ENCODE measurements around the gene CDC42EP5.

DNA sequence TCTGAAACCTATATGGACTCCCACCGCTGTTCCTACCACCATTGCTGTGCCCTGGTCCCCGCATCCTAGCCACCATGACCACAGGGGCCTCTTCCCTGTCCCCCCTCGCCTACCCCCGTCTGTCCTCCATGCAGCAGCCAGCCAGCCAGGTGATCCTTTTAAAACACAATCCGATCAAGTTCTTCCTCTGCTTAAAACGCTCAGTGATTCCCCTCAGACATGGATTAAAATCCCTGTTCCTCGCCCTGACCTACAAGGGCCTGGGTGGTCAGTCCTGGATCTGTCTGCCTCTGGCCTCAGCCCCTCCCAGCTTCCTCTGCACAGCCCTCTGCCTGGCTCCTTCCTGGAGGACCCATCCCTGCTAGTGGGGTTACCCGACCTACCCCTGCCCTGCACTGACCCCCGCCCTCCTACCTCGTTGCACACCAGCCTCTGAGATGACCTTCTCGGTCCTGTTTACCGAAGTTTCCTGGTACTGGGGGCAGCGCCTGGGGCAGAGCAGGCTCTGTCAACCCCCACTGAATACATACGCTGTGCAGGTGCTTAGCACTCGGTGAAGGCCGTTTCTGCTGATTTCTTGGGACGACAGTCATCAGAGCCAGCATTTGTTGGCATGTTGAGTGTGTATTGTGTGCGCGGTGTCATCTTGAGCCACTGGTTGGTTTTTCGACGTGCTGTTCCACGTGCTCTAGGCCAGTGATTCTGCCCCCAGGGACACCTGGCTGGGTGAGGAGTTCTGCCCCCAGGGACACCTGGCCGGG, 38.8 kb downstream of the CDC42EP5 start:
- no peak for TF ChIP-seq POLR2A (IDR thresholded peaks at IDR 0.05)
- TF ChIP-seq, protein P1, sequence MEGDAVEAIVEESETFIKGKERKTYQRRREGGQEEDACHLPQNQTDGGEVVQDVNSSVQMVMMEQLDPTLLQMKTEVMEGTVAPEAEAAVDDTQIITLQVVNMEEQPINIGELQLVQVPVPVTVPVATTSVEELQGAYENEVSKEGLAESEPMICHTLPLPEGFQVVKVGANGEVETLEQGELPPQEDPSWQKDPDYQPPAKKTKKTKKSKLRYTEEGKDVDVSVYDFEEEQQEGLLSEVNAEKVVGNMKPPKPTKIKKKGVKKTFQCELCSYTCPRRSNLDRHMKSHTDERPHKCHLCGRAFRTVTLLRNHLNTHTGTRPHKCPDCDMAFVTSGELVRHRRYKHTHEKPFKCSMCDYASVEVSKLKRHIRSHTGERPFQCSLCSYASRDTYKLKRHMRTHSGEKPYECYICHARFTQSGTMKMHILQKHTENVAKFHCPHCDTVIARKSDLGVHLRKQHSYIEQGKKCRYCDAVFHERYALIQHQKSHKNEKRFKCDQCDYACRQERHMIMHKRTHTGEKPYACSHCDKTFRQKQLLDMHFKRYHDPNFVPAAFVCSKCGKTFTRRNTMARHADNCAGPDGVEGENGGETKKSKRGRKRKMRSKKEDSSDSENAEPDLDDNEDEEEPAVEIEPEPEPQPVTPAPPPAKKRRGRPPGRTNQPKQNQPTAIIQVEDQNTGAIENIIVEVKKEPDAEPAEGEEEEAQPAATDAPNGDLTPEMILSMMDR (IDR thresholded peaks at IDR 0.05): no peak
- TF ChIP-seq EP300 (IDR thresholded peaks at IDR 0.05): no peak
